SK-N-SH (cell line): ENCODE measurements around the gene DENR. TPM values are rescaled to one million over a fixed set of nuclear protein-coding genes. Genes with fewer than 3 reads are reported as not detected.
"Not testable (repeated sequence)": the region's sequence is repeated elsewhere in the genome, so short reads cannot be mapped to it uniquely, and the experiment has no call there.

Experiments
- CTCF ChIA-PET: fragments of 300-600, 350-600 bp; formaldehyde crosslinking; extraction: SDS; loops from one replicate; lab custom pipeline; 2021; lab: Yijun Ruan, JAX
- POLR2A ChIA-PET: fragments of 350-600 bp; sonication (Branson Sonifier 250); formaldehyde crosslinking; extraction: SDS; loops from one replicate; lab custom pipeline; 2020; ENCODE audit warnings: antibody characterized with exemption, inconsistent platforms; lab: Yijun Ruan, JAX
- DNase-seq: peaks from one replicate; pipeline ENCODE4 v3.0.0; 2012
- H2AFZ ChIP-seq: fragments of 200-600 bp; sonication (generic); 2 replicates; pipeline ENCODE4 v1.8.1; 2016; ENCODE audit warnings: antibody characterized with exemption, mild to moderate bottlenecking, low read depth
- H3F3A ChIP-seq: fragments of 200-600 bp; sonication (generic); replicated peaks from 2 replicates; pipeline ENCODE3; 2016; ENCODE audit warnings: antibody characterized with exemption, mild to moderate bottlenecking; ENCODE audit not compliant: insufficient read depth
- H3K27ac ChIP-seq, 2 experiments: fragments of 200-500 bp in 1 of 2; fragments of 200-600 bp in 1 of 2; sonication (Bioruptor generic) in 1 of 2; sonication (generic), shearing (Covaris generic) in 1 of 2; 2 replicates each; pipeline versions ENCODE4 v1.5.1 to v1.6.1; 2014 to 2016; ENCODE audit warnings: low read depth in 2 of 2, inconsistent platforms in 1 of 2, low read length in 1 of 2, mild to moderate bottlenecking in 1 of 2, mixed read lengths in 1 of 2
- H3K27me3 ChIP-seq: fragments of 200-600 bp; sonication (generic), shearing (Covaris generic); 2 replicates; pipeline ENCODE4 v1.6.1; 2016; ENCODE audit warnings: mixed run types; ENCODE audit not compliant: insufficient read depth
- H3K36me3 ChIP-seq, 2 experiments: fragments of 200-500 bp in 1 of 2; fragments of 200-600 bp in 1 of 2; sonication (Bioruptor generic) in 1 of 2; sonication (generic) in 1 of 2; replicated peaks in 1 of 2; 2 replicates each; pipeline versions ENCODE3 to v1.5.1; 2014 to 2016; ENCODE audit warnings: low read length in 1 of 2, mild to moderate bottlenecking in 1 of 2; ENCODE audit not compliant: insufficient read depth in 2 of 2, control insufficient read depth in 1 of 2
- H3K4me1 ChIP-seq, 2 experiments: fragments of 200-500 bp in 1 of 2; fragments of 200-600 bp in 1 of 2; sonication (Bioruptor generic) in 1 of 2; sonication (generic), shearing (Covaris generic) in 1 of 2; 2 replicates each; pipeline versions ENCODE4 v1.5.1 to v1.6.1; 2014 to 2016; ENCODE audit warnings: low read depth in 1 of 2, low read length in 1 of 2, mixed run types in 1 of 2; ENCODE audit not compliant: insufficient read depth in 2 of 2, control insufficient read depth in 1 of 2
- H3K4me2 ChIP-seq: fragments of 200-600 bp; sonication (generic), shearing (Covaris generic); 2 replicates; pipeline ENCODE4 v1.6.1; 2017; ENCODE audit warnings: mixed run types
- H3K4me3 ChIP-seq, 2 experiments: fragments of 200-500 bp in 1 of 2; fragments of 200-600 bp in 1 of 2; sonication (Bioruptor generic) in 1 of 2; sonication (generic), shearing (Covaris generic) in 1 of 2; 2 replicates each; pipeline versions ENCODE4 v1.5.1 to v1.8.1; 2014 to 2016; ENCODE audit warnings: low read depth in 2 of 2, inconsistent platforms in 1 of 2, low read length in 1 of 2, mild to moderate bottlenecking in 1 of 2, mixed read lengths in 1 of 2, moderate library complexity in 1 of 2
- H3K79me2 ChIP-seq: fragments of 200-600 bp; sonication (generic); 2 replicates; pipeline ENCODE4 v1.8.1; 2017; ENCODE audit warnings: mild to moderate bottlenecking; ENCODE audit not compliant: insufficient read depth
- H3K9ac ChIP-seq: fragments of 200-600 bp; sonication (generic); 2 replicates; pipeline ENCODE4 v1.6.1; 2017; ENCODE audit warnings: mixed run types
- H3K9me2 ChIP-seq: fragments of 200-600 bp; sonication (generic); 2 replicates; pipeline ENCODE4 v1.6.1; 2017; ENCODE audit warnings: mixed run types
- H3K9me3 ChIP-seq: fragments of 200-600 bp; sonication (generic); 2 replicates; pipeline ENCODE4 v1.6.1; 2017; ENCODE audit warnings: mixed run types, mild to moderate bottlenecking, moderate library complexity
- H4K20me1 ChIP-seq: fragments of 200-600 bp; sonication (generic); 2 replicates; pipeline ENCODE4 v1.6.1; 2017; ENCODE audit warnings: mild to moderate bottlenecking, mixed run types; ENCODE audit not compliant: insufficient read depth
- JUND ChIP-seq: IDR thresholded peaks from 2 replicates; pipeline ENCODE4 v1.4.0; 2012
- NFIC ChIP-seq: IDR thresholded peaks from 2 replicates; pipeline ENCODE4 v1.4.0; 2012; ENCODE audit warnings: borderline replicate concordance
- PBX3 ChIP-seq: IDR thresholded peaks from 2 replicates; pipeline ENCODE4; 2012
- RCOR1 ChIP-seq: fragments of 150-350 bp; IDR thresholded peaks from 2 replicates; pipeline ENCODE4 v1.6.1; 2017; ENCODE audit warnings: antibody characterized with exemption, low read length
- USF2 ChIP-seq: fragments of 150-350 bp; IDR thresholded peaks from 2 replicates; pipeline ENCODE4 v1.6.1; 2017; ENCODE audit warnings: antibody characterized with exemption, low read length, low read depth, borderline replicate concordance
- WGBS: methylation state at CpG from one replicate; pipeline ENCODE4 v1.1.6; 2017; ENCODE audit warnings: low lambda C conversion rate; 5-methylcytosine and 5-hydroxymethylcytosine counted together
- polyA plus RNA-seq, 3 experiments: library from polyadenylated mRNA; depleted of rRNA; stranded (reverse); fragments of >200 nt; gene quantifications; 2 replicates each; pipeline ENCODE4 v1.2.3, GENCODE V29; 2012
- TF ChIP-seq, protein P1 (sequence below): IDR thresholded peaks from 2 replicates; pipeline ENCODE4 v1.6.1; 2012; ENCODE audit warnings: mild to moderate bottlenecking, low read depth, low read length, moderate library complexity

Gene DENR
- polyA plus RNA-seq, 1 of the 3 experiments (the other 2 are of a cell fraction), result 23.2 TPM

- DNase-seq, result no peak
- Histone ChIP-seq H4K20me1 (no peaks in the 10 kb centered on the region), H3K79me2 (no peaks in the 10 kb centered on the region), H3K4me1 (no peaks in the 10 kb centered on the region), H3K9ac (no peak overlapping the region), H3K9me2 (no peaks in the 10 kb centered on the region), H3K9me3 (no peaks in the 10 kb centered on the region), H3K27ac (no peak overlapping the region), H3F3A (no peaks in the 10 kb centered on the region)
- POLR2A ChIA-PET, result no interaction called here
- CTCF ChIA-PET, result interaction anchor here (0.6 to 4.9 kb wide), 3 partner anchors 11 to 159 kb away, joined by 3 to 48 read pairs (median 3); no protein-coding TSS in a partner anchor
- TF ChIP-seq NFIC, result no peak
- no peak for TF ChIP-seq RCOR1
- TF ChIP-seq PBX3, result no peak
- TF ChIP-seq, protein P1, sequence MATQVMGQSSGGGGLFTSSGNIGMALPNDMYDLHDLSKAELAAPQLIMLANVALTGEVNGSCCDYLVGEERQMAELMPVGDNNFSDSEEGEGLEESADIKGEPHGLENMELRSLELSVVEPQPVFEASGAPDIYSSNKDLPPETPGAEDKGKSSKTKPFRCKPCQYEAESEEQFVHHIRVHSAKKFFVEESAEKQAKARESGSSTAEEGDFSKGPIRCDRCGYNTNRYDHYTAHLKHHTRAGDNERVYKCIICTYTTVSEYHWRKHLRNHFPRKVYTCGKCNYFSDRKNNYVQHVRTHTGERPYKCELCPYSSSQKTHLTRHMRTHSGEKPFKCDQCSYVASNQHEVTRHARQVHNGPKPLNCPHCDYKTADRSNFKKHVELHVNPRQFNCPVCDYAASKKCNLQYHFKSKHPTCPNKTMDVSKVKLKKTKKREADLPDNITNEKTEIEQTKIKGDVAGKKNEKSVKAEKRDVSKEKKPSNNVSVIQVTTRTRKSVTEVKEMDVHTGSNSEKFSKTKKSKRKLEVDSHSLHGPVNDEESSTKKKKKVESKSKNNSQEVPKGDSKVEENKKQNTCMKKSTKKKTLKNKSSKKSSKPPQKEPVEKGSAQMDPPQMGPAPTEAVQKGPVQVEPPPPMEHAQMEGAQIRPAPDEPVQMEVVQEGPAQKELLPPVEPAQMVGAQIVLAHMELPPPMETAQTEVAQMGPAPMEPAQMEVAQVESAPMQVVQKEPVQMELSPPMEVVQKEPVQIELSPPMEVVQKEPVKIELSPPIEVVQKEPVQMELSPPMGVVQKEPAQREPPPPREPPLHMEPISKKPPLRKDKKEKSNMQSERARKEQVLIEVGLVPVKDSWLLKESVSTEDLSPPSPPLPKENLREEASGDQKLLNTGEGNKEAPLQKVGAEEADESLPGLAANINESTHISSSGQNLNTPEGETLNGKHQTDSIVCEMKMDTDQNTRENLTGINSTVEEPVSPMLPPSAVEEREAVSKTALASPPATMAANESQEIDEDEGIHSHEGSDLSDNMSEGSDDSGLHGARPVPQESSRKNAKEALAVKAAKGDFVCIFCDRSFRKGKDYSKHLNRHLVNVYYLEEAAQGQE, result no peak
- TF ChIP-seq JUND, result no peak
- TF ChIP-seq USF2, result no peak
- TF ChIP-seq, all 33 proteins: peak for 0
- no peaks in the 10 kb centered on the region for H3K27me3 ChIP-seq
- H2AFZ ChIP-seq, result no peak overlapping the region
- WGBS, result 77% methylated on average over 7 of the region's 7 CpGs
- no peak overlapping the region for H3K4me2 ChIP-seq
- no peak overlapping the region for H3K4me3 ChIP-seq
- no peaks in the 10 kb centered on the region for H3K36me3 ChIP-seq
Observed at GRCh38 chr12:122803937-122804336, 51.3 kb downstream of the DENR start.

GRCh38 chr12:122804957-122805356 lies 52.3 kb downstream of the DENR start:
- H3K4me1 ChIP-seq, H3K4me3 ChIP-seq, H3K27me3 ChIP-seq, H3K9me3 ChIP-seq, POLR2A ChIA-PET, DNase-seq, H3K9me2 ChIP-seq, H3K4me2 ChIP-seq, H4K20me1 ChIP-seq, H3K9ac ChIP-seq, H3K27ac ChIP-seq, H3K36me3 ChIP-seq, H3F3A ChIP-seq, H3K79me2 ChIP-seq, H2AFZ ChIP-seq: not testable (repeated sequence)
- CTCF ChIA-PET, result interaction anchor here (1.0 to 4.9 kb wide), 2 partner anchors 12 to 433 kb away, joined by 3 to 48 read pairs; no protein-coding TSS in a partner anchor
- 89% methylated on average over 9 of the region's 9 CpGs for WGBS
